MM.1S (cell line): ENCODE data around the gene COPS8.

Experiments
- DNase-seq: peaks from one replicate; pipeline ENCODE4 v3.0.0-alpha.2; 2015
- H2AFZ ChIP-seq: fragments of 300-600 bp; sonication (generic); 2 replicates; pipeline ENCODE4 v1.6.0; 2016; ENCODE audit warnings: antibody characterized with exemption, low read length
- H3F3A ChIP-seq: fragments of 300-600 bp; sonication (generic); 2 replicates; pipeline ENCODE4 v1.6.1; 2016; ENCODE audit warnings: mild to moderate bottlenecking, antibody characterized with exemption, low read length, moderate library complexity, mixed read lengths; ENCODE audit not compliant: insufficient read depth
- H3K27ac ChIP-seq: fragments of 300-600 bp; sonication (generic); 2 replicates; pipeline ENCODE4 v1.5.1; 2016; ENCODE audit warnings: mild to moderate bottlenecking, low read length
- H3K27me3 ChIP-seq: fragments of 300-600 bp; sonication (generic); replicated peaks from 2 replicates; pipeline ENCODE4 v1.6.0; 2016; ENCODE audit warnings: low read length; ENCODE audit not compliant: insufficient read depth
- H3K36me3 ChIP-seq: fragments of 300-600 bp; sonication (generic); replicated peaks from 2 replicates; pipeline ENCODE4 v1.6.1; 2016; ENCODE audit warnings: mild to moderate bottlenecking, low read length, mixed read lengths; ENCODE audit not compliant: insufficient read depth
- H3K4me1 ChIP-seq: fragments of 300-600 bp; sonication (generic); 2 replicates; pipeline ENCODE4 v1.6.1; 2016; ENCODE audit warnings: low read length, mixed read lengths
- H3K4me2 ChIP-seq: fragments of 300-600 bp; sonication (generic); 2 replicates; pipeline ENCODE4 v1.6.0; 2016; ENCODE audit warnings: low read depth, low read length
- H3K4me3 ChIP-seq: fragments of 300-600 bp; sonication (generic); 2 replicates; pipeline ENCODE4 v1.5.1; 2016; ENCODE audit warnings: low read length, mixed read lengths
- H3K79me2 ChIP-seq: fragments of 300-600 bp; sonication (generic); 2 replicates; pipeline ENCODE4 v1.6.1; 2016; ENCODE audit warnings: mixed run types, low read length, mixed read lengths
- H3K9ac ChIP-seq: fragments of 300-600 bp; sonication (generic); 2 replicates; pipeline ENCODE4 v1.6.1; 2016; ENCODE audit warnings: low read length, mixed read lengths
- H3K9me2 ChIP-seq: fragments of 300-600 bp; sonication (generic); replicated peaks from 2 replicates; pipeline ENCODE4 v1.6.1; 2016; ENCODE audit warnings: mild to moderate bottlenecking, low read length, mixed read lengths; ENCODE audit not compliant: insufficient read depth
- H3K9me3 ChIP-seq: fragments of 300-600 bp; sonication (generic); replicated peaks from 2 replicates; pipeline ENCODE4 v1.6.1; 2016; ENCODE audit warnings: mild to moderate bottlenecking, low read length, mixed read lengths; ENCODE audit not compliant: insufficient read depth
- H4K20me1 ChIP-seq: fragments of 300-600 bp; sonication (generic); 2 replicates; pipeline ENCODE4 v1.6.1; 2016; ENCODE audit warnings: mild to moderate bottlenecking, low read length, moderate library complexity, mixed read lengths; ENCODE audit not compliant: insufficient read depth
- CTCF ChIP-seq: fragments of 300-600 bp; sonication (generic); IDR thresholded peaks from 2 replicates; pipeline ENCODE4 v1.5.1; 2016; ENCODE audit warnings: antibody characterized with exemption, low read length, mixed read lengths
- EZH2 ChIP-seq: fragments of 300-600 bp; sonication (generic); optimal IDR thresholded peaks from 2 replicates; pipeline ENCODE3; 2017; ENCODE audit warnings: low read depth, mild to moderate bottlenecking, antibody characterized with exemption, low read length, mixed read lengths
- EZH2phosphoT487 ChIP-seq: fragments of 300-600 bp; sonication (generic); IDR thresholded peaks from 2 replicates; pipeline ENCODE4 v1.6.1; 2018; ENCODE audit warnings: antibody characterized with exemption, low read length

The COPS8 gene

DNA sequence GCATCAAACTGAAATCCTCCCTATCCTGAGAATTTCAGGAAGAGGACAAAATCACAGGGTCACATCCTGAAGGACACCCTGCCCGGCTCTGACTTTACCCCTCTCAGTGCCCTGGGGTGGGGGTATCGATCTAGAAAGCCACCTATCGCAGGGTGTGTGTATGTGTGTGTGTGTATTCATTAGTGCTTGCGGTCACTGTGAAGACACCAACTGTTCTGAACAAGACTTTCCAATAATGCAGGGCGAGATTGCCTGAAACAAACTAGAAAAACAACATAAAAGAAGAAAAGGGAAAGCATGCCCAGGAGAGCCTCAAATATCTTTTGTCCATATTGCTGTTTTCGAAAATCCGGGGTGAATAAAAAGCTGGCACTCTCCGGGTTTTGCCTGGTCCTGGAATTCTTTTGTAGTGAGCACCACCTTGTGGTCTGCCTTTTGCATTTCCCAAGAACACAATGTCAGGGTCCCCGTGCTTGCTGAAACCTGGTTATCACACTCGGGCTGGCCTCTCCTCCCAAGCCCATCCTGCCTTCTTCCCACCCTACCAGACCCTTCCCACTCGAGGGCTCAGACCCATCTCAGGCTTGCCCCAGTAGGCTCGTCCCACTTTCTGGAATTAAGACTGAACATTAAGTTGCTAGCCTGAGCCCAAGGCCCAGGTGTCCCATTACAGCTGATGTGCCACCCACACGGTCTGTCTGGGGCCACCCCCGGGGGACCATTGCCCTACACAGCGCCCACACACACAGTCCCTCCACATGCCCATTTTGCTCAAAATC is 25.0 kb upstream of the COPS8 start:
- H4K20me1 ChIP-seq: no peaks in the 10 kb centered on the region
- H3K36me3 ChIP-seq: no peaks in the 10 kb centered on the region
- H3F3A ChIP-seq: peaks cover 26% of the 10 kb centered on the region
- peak; percentile 56 for DNase-seq
- no peaks in the 10 kb centered on the region for H3K27me3 ChIP-seq
- no peak overlapping the region for H3K4me3 ChIP-seq
- TF ChIP-seq EZH2phosphoT487 (no peak), CTCF (peak; percentile 63)
- no peaks in the 10 kb centered on the region for H3K9me2 ChIP-seq
- H3K9ac ChIP-seq: no peak overlapping the region
- peaks cover 33% of the 10 kb centered on the region for H3K4me1 ChIP-seq
- H2AFZ ChIP-seq: 0 out of 2 replicates have a peak overlapping the region, but pooled peaks have one; percentile 65
- H3K79me2 ChIP-seq: no peaks in the 10 kb centered on the region
- H3K9me3 ChIP-seq: no peaks in the 10 kb centered on the region
- H3K27ac ChIP-seq: peak overlapping the region; percentile 98; the same call in 1 of the 2 replicates
- 0 out of 2 replicates have a peak overlapping the region, but pooled peaks have one; percentile 6 for H3K4me2 ChIP-seq

DNA sequence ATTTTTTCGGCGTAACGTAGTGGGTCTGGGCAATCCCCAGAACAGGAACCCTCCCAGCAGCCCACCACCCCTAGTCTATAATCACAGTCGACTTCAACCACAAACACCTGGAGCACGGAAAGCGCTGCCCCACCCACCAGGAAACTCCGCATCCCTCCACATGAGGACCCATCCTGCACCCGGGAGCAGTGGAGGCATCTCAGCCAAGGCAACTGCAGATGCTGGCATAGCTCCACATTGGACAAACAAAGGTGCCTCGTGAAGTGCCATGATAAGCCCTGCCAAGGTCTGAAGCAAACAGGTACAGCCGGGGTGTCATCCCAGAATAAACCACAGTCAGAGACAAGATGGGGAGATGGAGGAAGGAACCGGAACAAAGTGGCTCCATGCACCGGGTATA is 24.3 kb upstream of the COPS8 start:
- no peaks in the 10 kb centered on the region for H3K79me2 ChIP-seq
- H2AFZ ChIP-seq: no peak overlapping the region
- no peaks in the 10 kb centered on the region for H3K9me2 ChIP-seq
- no peak for DNase-seq
- H3K27ac ChIP-seq: no peak overlapping the region
- H3K27me3 ChIP-seq: no peaks in the 10 kb centered on the region
- H3K4me1 ChIP-seq: peaks cover 33% of the 10 kb centered on the region
- H4K20me1 ChIP-seq: no peaks in the 10 kb centered on the region
- no peaks in the 10 kb centered on the region for H3K36me3 ChIP-seq
- H3K4me3 ChIP-seq: no peak overlapping the region
- H3K9ac ChIP-seq: no peak overlapping the region
- H3K4me2 ChIP-seq: no peak overlapping the region
- no peaks in the 10 kb centered on the region for H3K9me3 ChIP-seq
- peaks cover 26% of the 10 kb centered on the region for H3F3A ChIP-seq
- no peak for TF ChIP-seq CTCF
- no peak for TF ChIP-seq EZH2

DNA sequence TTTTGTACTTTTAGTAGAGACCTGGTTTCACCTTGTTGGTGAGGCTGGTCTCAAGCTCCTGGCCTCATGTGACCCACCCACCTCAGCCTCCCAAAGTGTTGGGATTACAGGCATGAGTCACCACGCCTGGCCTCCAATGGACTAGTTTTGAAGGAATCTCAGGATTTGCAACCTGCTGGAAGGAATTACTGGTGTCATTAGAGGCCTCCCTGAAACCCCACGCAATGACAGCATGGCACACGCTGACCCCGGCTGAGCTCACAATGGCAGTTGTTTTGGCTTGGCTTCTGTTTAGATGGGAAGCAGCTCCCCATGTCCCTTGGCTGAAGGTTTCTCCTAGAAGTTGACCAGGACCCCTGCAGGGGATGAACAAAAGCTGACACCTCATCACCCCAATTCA is 23.1 kb upstream of the COPS8 start:
- Histone ChIP-seq H3K9ac (no peak overlapping the region), H3F3A (peaks cover 26% of the 10 kb centered on the region), H3K9me2 (no peaks in the 10 kb centered on the region), H3K4me2 (no peak overlapping the region), H3K36me3 (no peaks in the 10 kb centered on the region), H4K20me1 (no peaks in the 10 kb centered on the region), H2AFZ (no peak overlapping the region), H3K4me1 (peaks cover 29% of the 10 kb centered on the region), H3K27ac (no peak overlapping the region), H3K79me2 (no peaks in the 10 kb centered on the region), H3K4me3 (no peak overlapping the region), H3K27me3 (no peaks in the 10 kb centered on the region), H3K9me3 (no peaks in the 10 kb centered on the region)
- DNase-seq: no peak
- TF ChIP-seq EZH2phosphoT487 (no peak), EZH2 (no peak), CTCF (no peak)
